Gastrocnemius medialis (tissue), 4 donors: ENCODE data around the gene NDUFA8. TPM values are rescaled to one million over a fixed set of nuclear protein-coding genes. Genes with fewer than 3 reads are reported as not detected.

Experiments
- ATAC-seq, 2 donors: fragments of 150-250 bp; one replicate each; pipeline ENCODE4 v1.9.1; 2016
- DNase-seq, 2 donors: peaks; one replicate each; pipeline ENCODE4 v3.0.0-alpha.2; 2019
- H3K27ac ChIP-seq, 4 donors: fragments of 200-600 bp; sonication (generic); 1 replicate in 1 of 4; 2 replicates in 3 of 4; pipeline ENCODE4 v1.5.1; 2016 to 2018; ENCODE audit warnings: mild to moderate bottlenecking in 2 of 4, moderate library complexity in 1 of 4
- H3K27me3 ChIP-seq, 3 donors: fragments of 200-600 bp; sonication (generic) in 2 of 3; 1 replicate in 1 of 3; 2 replicates in 2 of 3; pipeline versions ENCODE4 v1.5.1 to v1.6.0; 2016 to 2019; ENCODE audit warnings: mild to moderate bottlenecking in 1 of 3, moderate library complexity in 1 of 3
- H3K36me3 ChIP-seq, 2 donors: fragments of 200-600 bp; sonication (generic) in 1 of 2; one replicate each; pipeline ENCODE4 v1.5.1; 2017 to 2018
- H3K4me1 ChIP-seq, 2 donors: fragments of 200-600 bp; sonication (generic) in 1 of 2; one replicate each; pipeline ENCODE4 v1.5.1; 2016 to 2017; ENCODE audit warnings: mild to moderate bottlenecking in 2 of 2
- H3K4me3 ChIP-seq, 4 donors: fragments of 200-600 bp; sonication (generic) in 3 of 4; 1 replicate in 1 of 4; 2 replicates in 3 of 4; pipeline ENCODE4 v1.5.1; 2016 to 2019; ENCODE audit warnings: mild to moderate bottlenecking in 2 of 4
- H3K9me3 ChIP-seq, 3 donors: fragments of 200-600 bp; sonication (generic) in 2 of 3; 1 replicate in 1 of 3; 2 replicates in 2 of 3; pipeline ENCODE4 v1.5.1; 2016 to 2019
- CTCF ChIP-seq, 5 experiments: fragments of 450-650 bp in 3 of 5; fragments of 200-600 bp in 2 of 5; sonication (generic) in 2 of 5; IDR thresholded peaks in 4 of 5; conservative IDR thresholded peaks in 1 of 5; 1 replicate in 4 of 5; 2 replicates in 1 of 5; pipeline ENCODE4 v1.5.1; 2016 to 2019; ENCODE audit warnings: antibody characterized with exemption in 5 of 5, mild to moderate bottlenecking in 3 of 5, moderate library complexity in 3 of 5
- POLR2A ChIP-seq, 2 donors: fragments of 450-650 bp; IDR thresholded peaks; one replicate each; pipeline ENCODE4 v1.6.1; 2017; ENCODE audit warnings: antibody characterized with exemption in 2 of 2, mild to moderate bottlenecking in 2 of 2, moderate library complexity in 2 of 2
- in situ Hi-C, 4 donors: fragments of 200-750 bp; cut with MboI; loops; one replicate each; pipeline versions ENCODE4 v1.15.0 to v1.8.0; 2017; ENCODE audit warnings: low sequenced_read_pairs in 4 of 4
- intact Hi-C: fragments of 100-400 bp; cut with DNase I; formaldehyde crosslinking; loops from one replicate; pipeline ENCODE4 v1.15.1; 2023; ENCODE audit warnings: low total_unique reads
- total RNA-seq, 4 donors: library from RNA; depleted of rRNA; stranded (reverse); fragments of >200 nt; gene quantifications; one replicate each; pipeline versions ENCODE4 v1.1.0 to v1.2.3, GENCODE V29; 2016

The NDUFA8 gene
- 100 to 1,000 TPM in 1 of 4 donors, 10 to 100 TPM in 3; 51.0 to 114 (median 92.8) TPM for total RNA-seq

GRCh38 chr9:122159026-122159924, at the start of gene NDUFA8, which contains the start of gene MORN5:
TSS of gene NDUFA8 (minus strand) at chr9:122159779. CDS start at chr9:122159677, 102 bp downstream.
TSS of gene MORN5 (plus strand) at chr9:122159908. CDS start at chr9:122159973, 65 bp downstream.
- H3K36me3 ChIP-seq = no peaks in the 10 kb centered on the region
- peak within 1 kb of the TSS; percentile 65 to 97 (median 90) for H3K4me3 ChIP-seq
- H3K4me1 ChIP-seq = peaks cover 36 to 37% of the 10 kb centered on the region in 2 donors
- no peaks in the 10 kb centered on the region for H3K27me3 ChIP-seq
- ATAC-seq = peak; percentile 95 to 96
- H3K27ac ChIP-seq = peak within 1 kb of the TSS; percentile 90 to 97 (median 94)
- DNase-seq = peak; percentile 91 to 95
- intact Hi-C loops = loop anchor here (2.0 kb wide), 1 partner anchor 106 kb away; the partner anchor contains the start of genes MRRF and RBM18
- in situ Hi-C loops = no loop called here
- TF ChIP-seq POLR2A (IDR thresholded peaks at IDR 0.05) (peak; percentile 87 to 90), CTCF (IDR thresholded peaks at IDR 0.05 in 4 of 5, conservative IDR thresholded peaks at IDR 0.05 in 1 of 5) (peak in 4 of 5 experiments; percentile 10 to 31 (median 19))
- H3K9me3 ChIP-seq = no peaks in the 10 kb centered on the region

- intact Hi-C loops = no loop called here
- TF ChIP-seq CTCF (IDR thresholded peaks at IDR 0.05 in 4 of 5, conservative IDR thresholded peaks at IDR 0.05 in 1 of 5) (no peak), POLR2A (IDR thresholded peaks at IDR 0.05) (no peak)
- Histone ChIP-seq H3K27ac (no peak overlapping the region), H3K27me3 (peaks cover 0 to 5% (median 4%) of the 10 kb centered on the region in 3 donors), H3K9me3 (no peaks in the 10 kb centered on the region), H3K36me3 (no peaks in the 10 kb centered on the region), H3K4me1 (no peaks in the 10 kb centered on the region), H3K4me3 (no peak overlapping the region)
- ATAC-seq = no peak
- DNase-seq = no peak
- in situ Hi-C loops = no loop called here
Observed at GRCh38 chr9:122207096-122207495, 47.5 kb upstream of the NDUFA8 start.

- DNase-seq (no peak), ATAC-seq (no peak)
- no peak for TF ChIP-seq CTCF (IDR thresholded peaks at IDR 0.05 in 4 of 5, conservative IDR thresholded peaks at IDR 0.05 in 1 of 5)
- H3K27me3 ChIP-seq = peaks cover 0 to 5% (median 1%) of the 10 kb centered on the region in 3 donors
- H3K4me1 ChIP-seq = no peaks in the 10 kb centered on the region
- H3K27ac ChIP-seq = no peak overlapping the region
- no peaks in the 10 kb centered on the region for H3K36me3 ChIP-seq
- H3K4me3 ChIP-seq = no peak overlapping the region
- in situ Hi-C loops = no loop called here
- intact Hi-C loops = no loop called here
- H3K9me3 ChIP-seq = no peaks in the 10 kb centered on the region
Observed at GRCh38 chr9:122206118-122207046, 46.8 kb upstream of the NDUFA8 start.

- Histone ChIP-seq H3K27ac (no peak overlapping the region), H3K9me3 (no peaks in the 10 kb centered on the region), H3K4me3 (no peak overlapping the region), H3K4me1 (no peaks in the 10 kb centered on the region), H3K36me3 (no peaks in the 10 kb centered on the region), H3K27me3 (no peaks in the 10 kb centered on the region)
- TF ChIP-seq CTCF (IDR thresholded peaks at IDR 0.05 in 4 of 5, conservative IDR thresholded peaks at IDR 0.05 in 1 of 5) (no peak), POLR2A (IDR thresholded peaks at IDR 0.05) (no peak)
- no peak for DNase-seq
- no peak for ATAC-seq
- in situ Hi-C loops (no loop called here), intact Hi-C loops (no loop called here)
Observed at GRCh38 chr9:122205176-122205575, 45.6 kb upstream of the NDUFA8 start.
